Esophagus squamous epithelium (tissue), 5 donors: ENCODE measurements around the gene PRPF8. TPM values are rescaled to one million over a fixed set of nuclear protein-coding genes. Genes with fewer than 3 reads are reported as not detected.
"Not testable (repeated sequence)": the region's sequence is repeated elsewhere in the genome, so short reads cannot be mapped to it uniquely, and the experiment has no call there.

ENCODE experiments used
- DNase-seq: peaks from one replicate; lab custom pipeline; 2025; lab: John Stamatoyannopoulos, UW
- H3K27ac ChIP-seq, 4 donors: fragments of 200-600 bp; sonication (generic); one replicate each; pipeline ENCODE4 v1.5.1; 2016 to 2019; ENCODE audit warnings: mild to moderate bottlenecking in 1 of 4
- H3K27me3 ChIP-seq, 4 donors: fragments of 200-600 bp; sonication (generic); 1 replicate in 3 of 4; 2 replicates in 1 of 4; pipeline versions ENCODE4 v1.5.1 to v1.6.0; 2017 to 2021; ENCODE audit warnings: antibody characterized with exemption in 1 of 4
- H3K36me3 ChIP-seq, 3 donors: fragments of 200-600 bp; sonication (generic); one replicate each; pipeline ENCODE4 v1.5.1; 2016 to 2019
- H3K4me1 ChIP-seq, 3 donors: fragments of 200-600 bp; sonication (generic); one replicate each; pipeline ENCODE4 v1.5.1; 2017 to 2019
- H3K4me3 ChIP-seq, 4 donors: fragments of 200-600 bp; sonication (generic); 1 replicate in 3 of 4; 2 replicates in 1 of 4; pipeline ENCODE4 v1.5.1; 2016 to 2019; ENCODE audit warnings: mild to moderate bottlenecking in 2 of 4, moderate library complexity in 1 of 4
- H3K9me3 ChIP-seq, 3 donors: fragments of 200-600 bp; sonication (generic); one replicate each; pipeline ENCODE4 v1.5.1; 2016 to 2019
- POLR2A ChIP-seq, 4 donors: fragments of 450-650 bp; IDR thresholded peaks; one replicate each; pipeline ENCODE4 v1.6.1; 2017; ENCODE audit warnings: antibody characterized with exemption in 4 of 4, mild to moderate bottlenecking in 4 of 4, moderate library complexity in 3 of 4
- WGBS, 2 donors: methylation state at CpG; one replicate each; pipeline ENCODE4 v1.1.5; 2018; 5-methylcytosine and 5-hydroxymethylcytosine counted together
- intact Hi-C: fragments of 100-400 bp; cut with DNase I; formaldehyde crosslinking; loops from one replicate; pipeline ENCODE4 v1.15.0; 2022
- total RNA-seq, 4 donors: library from RNA; depleted of rRNA; stranded (reverse); fragments of >200 nt; gene quantifications; one replicate each; pipeline ENCODE4 v1.1.0, GENCODE V29; 2016
- TF ChIP-seq, protein P1 (sequence below), 6 experiments: fragments of 450-650 bp in 4 of 6; fragments of 200-600 bp in 2 of 6; sonication (generic) in 2 of 6; IDR thresholded peaks; one replicate each; pipeline ENCODE4 v1.5.1; 2016 to 2019; ENCODE audit warnings: antibody characterized with exemption in 6 of 6, mild to moderate bottlenecking in 4 of 6, moderate library complexity in 4 of 6
- donor health status: DM: yes; HTN: yes; CAD: no.

The PRPF8 gene
- total RNA-seq, 4 donors from 2014 or later: 112 to 157 (median 145) TPM

DNA sequence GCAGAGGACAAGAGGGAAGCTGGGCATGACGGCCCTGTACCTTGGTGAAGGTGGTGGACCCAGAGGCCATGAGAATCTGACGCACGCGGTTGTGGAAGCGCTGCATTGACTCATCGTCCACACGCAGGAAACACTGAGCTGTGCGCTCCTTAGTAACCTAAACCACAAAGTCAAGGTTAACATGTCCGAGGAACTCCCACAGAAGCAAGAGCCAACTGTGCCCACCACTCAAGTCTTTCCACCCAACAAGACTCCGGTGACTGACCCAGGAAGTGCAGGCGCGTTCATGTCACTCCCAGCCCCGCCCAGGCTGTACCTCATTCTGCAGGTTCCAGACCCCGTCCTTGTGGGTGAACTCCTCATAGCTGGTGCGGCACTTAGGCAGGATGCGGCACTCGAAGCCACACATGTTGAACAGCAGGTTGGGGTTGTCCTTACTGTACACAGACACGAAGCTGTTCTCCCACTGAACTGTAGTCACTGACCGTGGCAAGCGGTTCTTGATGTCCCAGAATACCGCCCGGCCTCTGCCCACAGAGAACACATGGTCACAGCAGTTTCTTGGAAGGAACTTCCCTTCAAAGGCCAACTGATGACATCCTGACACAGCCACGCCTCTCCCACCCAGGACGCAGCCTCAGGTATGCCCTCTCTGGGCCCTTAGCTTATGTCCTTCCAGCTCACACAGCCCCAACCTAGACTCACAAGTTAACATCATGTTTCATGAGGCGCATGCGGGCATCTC is 11.5 kb downstream of the PRPF8 start:
- 80 to 85% methylated on average over 15 to 16 of the region's 26 CpGs for WGBS, 2 donors
- Histone ChIP-seq H3K4me3 (no peak overlapping the region), H3K9me3 (no peaks in the 10 kb centered on the region), H3K27me3 (no peaks in the 10 kb centered on the region), H3K4me1 (peaks cover 0 to 16% (median 4%) of the 10 kb centered on the region in 3 donors), H3K27ac (no peak overlapping the region), H3K36me3 (peaks cover 59 to 97% (median 87%) of the 10 kb centered on the region in 3 donors)
- TF ChIP-seq, protein P1, sequence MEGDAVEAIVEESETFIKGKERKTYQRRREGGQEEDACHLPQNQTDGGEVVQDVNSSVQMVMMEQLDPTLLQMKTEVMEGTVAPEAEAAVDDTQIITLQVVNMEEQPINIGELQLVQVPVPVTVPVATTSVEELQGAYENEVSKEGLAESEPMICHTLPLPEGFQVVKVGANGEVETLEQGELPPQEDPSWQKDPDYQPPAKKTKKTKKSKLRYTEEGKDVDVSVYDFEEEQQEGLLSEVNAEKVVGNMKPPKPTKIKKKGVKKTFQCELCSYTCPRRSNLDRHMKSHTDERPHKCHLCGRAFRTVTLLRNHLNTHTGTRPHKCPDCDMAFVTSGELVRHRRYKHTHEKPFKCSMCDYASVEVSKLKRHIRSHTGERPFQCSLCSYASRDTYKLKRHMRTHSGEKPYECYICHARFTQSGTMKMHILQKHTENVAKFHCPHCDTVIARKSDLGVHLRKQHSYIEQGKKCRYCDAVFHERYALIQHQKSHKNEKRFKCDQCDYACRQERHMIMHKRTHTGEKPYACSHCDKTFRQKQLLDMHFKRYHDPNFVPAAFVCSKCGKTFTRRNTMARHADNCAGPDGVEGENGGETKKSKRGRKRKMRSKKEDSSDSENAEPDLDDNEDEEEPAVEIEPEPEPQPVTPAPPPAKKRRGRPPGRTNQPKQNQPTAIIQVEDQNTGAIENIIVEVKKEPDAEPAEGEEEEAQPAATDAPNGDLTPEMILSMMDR (IDR thresholded peaks at IDR 0.05): no peak
- TF ChIP-seq POLR2A (IDR thresholded peaks at IDR 0.05): no peak
- no peak for DNase-seq
- intact Hi-C loops: no loop called here

DNA sequence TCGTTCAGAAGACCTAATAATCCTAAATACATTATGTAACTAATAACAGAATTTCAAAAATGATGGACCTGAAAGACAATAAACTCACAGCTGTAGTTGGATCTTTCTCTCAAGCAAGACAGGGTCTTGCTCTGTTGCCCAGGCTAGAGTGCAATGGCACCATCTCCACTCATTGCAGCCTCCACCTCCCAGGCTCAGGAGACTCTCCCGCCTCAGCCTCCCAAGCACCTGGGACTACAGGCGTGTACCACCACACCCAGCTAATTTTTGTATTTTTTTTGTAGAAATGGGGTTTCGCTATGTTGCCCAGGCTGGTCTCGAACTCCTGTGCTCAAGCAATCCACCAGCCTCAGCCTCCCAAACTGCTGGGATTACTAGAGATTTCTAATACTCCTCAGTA is 20.7 kb downstream of the PRPF8 start:
- H3K27ac ChIP-seq: not testable (repeated sequence)

DNA sequence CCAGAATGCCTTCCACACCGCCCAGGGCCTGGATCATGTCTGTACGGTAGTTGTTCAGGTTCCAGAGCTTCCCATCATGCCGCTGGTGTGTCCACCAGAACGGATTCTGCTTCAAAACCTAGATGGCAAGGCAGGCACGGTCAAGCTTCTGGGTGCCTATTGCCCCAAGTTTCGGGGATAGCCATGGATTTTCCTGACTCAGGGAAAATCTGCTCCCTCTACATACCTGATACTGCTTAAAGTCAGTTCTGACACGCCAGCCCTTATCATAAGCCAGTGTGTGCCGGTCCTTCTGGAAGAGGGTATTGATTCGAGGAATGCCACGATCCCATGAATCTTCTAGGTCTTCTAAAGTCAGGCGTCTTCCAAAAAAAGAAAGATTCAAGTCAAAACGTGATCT is 23.6 kb downstream of the PRPF8 start:
- H3K9me3 ChIP-seq: no peaks in the 10 kb centered on the region
- H3K4me1 ChIP-seq: no peaks in the 10 kb centered on the region
- no peaks in the 10 kb centered on the region for H3K27me3 ChIP-seq
- TF ChIP-seq, protein P1 (IDR thresholded peaks at IDR 0.05): no peak
- TF ChIP-seq POLR2A (IDR thresholded peaks at IDR 0.05): no peak
- 93% methylated on average over 7 to 10 of the region's 12 CpGs for WGBS, 2 donors
- no peak overlapping the region for H3K27ac ChIP-seq
- H3K36me3 ChIP-seq: peaks cover 51 to 100% (median 75%) of the 10 kb centered on the region in 3 donors
- no peak for DNase-seq
- intact Hi-C loops: no loop called here
- no peak overlapping the region for H3K4me3 ChIP-seq

More for the DNA sequence above, 20.7 kb downstream of the PRPF8 start:
- 91 to 92% methylated on average over 5 of the region's 5 CpGs for WGBS, 2 donors
- intact Hi-C loops, H3K4me3 ChIP-seq, H3K9me3 ChIP-seq, H3K4me1 ChIP-seq, H3K27me3 ChIP-seq, DNase-seq: not testable (repeated sequence)
- peaks cover 35 to 100% (median 63%) of the 10 kb centered on the region in 3 donors for H3K36me3 ChIP-seq

DNA sequence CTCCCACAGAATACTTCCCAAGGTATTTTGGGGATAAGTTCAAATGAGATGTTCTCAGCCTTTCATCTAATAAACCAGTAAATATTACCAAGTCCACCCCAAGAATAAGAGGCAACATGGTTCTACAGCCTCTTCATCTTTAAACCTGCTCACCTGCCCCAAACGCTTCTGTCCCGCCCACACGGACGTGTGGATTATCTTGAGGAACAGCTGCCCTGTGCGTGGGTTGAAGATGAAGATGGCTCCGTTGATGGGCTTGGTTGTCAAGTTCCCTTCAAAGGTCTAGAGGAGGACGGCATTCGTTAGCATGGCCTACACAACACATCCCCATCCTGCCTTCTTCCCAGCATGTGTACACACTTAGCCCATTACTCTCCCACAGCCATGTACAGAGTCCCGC is 26.6 kb downstream of the PRPF8 start:
- Histone ChIP-seq H3K27me3 (no peaks in the 10 kb centered on the region), H3K9me3 (no peaks in the 10 kb centered on the region), H3K4me3 (no peak overlapping the region), H3K27ac (no peak overlapping the region), H3K36me3 (peaks cover 75 to 100% (median 87%) of the 10 kb centered on the region in 3 donors), H3K4me1 (no peaks in the 10 kb centered on the region)
- WGBS, 2 donors: 88 to 92% methylated on average over 8 to 9 of the region's 9 CpGs
- no peak for DNase-seq
- TF ChIP-seq, protein P1 (IDR thresholded peaks at IDR 0.05): no peak
- TF ChIP-seq POLR2A (IDR thresholded peaks at IDR 0.05): no peak
- intact Hi-C loops: no loop called here

DNA sequence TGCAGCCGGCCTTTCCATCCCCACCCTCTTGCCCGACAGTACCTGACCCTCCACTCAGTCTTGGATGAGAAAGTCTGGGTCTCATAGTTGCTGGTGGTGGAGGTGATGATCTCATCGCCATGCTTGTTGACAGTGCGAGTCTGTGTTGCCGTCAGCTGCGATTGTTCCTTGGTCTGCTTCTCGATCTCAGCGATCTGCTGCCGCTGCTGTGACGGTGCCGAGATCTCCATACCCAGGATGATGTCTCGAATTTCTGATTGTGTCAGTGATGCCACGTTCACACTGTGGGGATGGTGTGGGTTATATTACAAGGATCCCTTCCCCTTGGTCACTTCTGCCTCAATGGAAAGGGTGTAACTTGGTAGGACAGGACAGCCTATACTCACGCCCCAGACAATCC is 30.9 kb downstream of the PRPF8 start:
- 91 to 95% methylated on average over 11 to 14 of the region's 14 CpGs for WGBS, 2 donors

DNA sequence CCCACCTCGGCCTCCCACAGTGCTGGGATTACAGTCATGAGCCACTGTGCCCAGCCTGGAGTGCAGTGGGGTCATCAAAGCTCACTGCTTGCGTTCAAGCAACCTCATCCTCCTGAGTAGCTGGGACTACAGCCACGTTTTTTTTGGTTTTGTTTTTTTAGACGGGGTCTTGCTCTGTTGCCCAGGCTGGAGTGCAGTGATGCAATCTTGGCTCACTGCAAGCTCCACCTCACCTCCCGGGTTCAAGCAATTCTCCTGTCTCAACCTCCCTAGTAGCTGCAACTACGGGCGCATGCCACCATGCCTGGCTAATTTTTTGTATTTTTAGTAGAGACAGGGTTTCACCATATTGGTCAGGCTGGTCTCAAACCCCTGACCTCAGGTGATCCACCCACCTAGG is 31.9 kb downstream of the PRPF8 start:
- WGBS, 2 donors: 75 to 83% methylated on average over 7 of the region's 7 CpGs

More for the DNA sequence above, 30.9 kb downstream of the PRPF8 start:
- Histone ChIP-seq H3K4me1 (peaks cover 12 to 31% (median 15%) of the 10 kb centered on the region in 3 donors), H3K27ac (peak overlapping the region in 1 of 4 donors; percentile 7), H3K9me3 (no peaks in the 10 kb centered on the region), H3K27me3 (no peaks in the 10 kb centered on the region), H3K4me3 (no peak overlapping the region), H3K36me3 (peaks cover 61 to 87% (median 79%) of the 10 kb centered on the region in 3 donors)
- DNase-seq: no peak
- intact Hi-C loops: no loop called here
- no peak for TF ChIP-seq POLR2A (IDR thresholded peaks at IDR 0.05)
- TF ChIP-seq, protein P1 (IDR thresholded peaks at IDR 0.05): no peak

More for the DNA sequence above, 31.9 kb downstream of the PRPF8 start:
- DNase-seq, H3K27ac ChIP-seq, H3K4me3 ChIP-seq, H3K27me3 ChIP-seq, H3K9me3 ChIP-seq, intact Hi-C loops: not testable (repeated sequence)
- peaks cover 55 to 78% (median 70%) of the 10 kb centered on the region in 3 donors for H3K36me3 ChIP-seq
- peaks cover 19 to 40% (median 24%) of the 10 kb centered on the region in 3 donors for H3K4me1 ChIP-seq
